Heart left ventricle (tissue), 16 donors: ENCODE measurements around the gene IMMP2L. TPM values are rescaled to one million over a fixed set of nuclear protein-coding genes. Genes with fewer than 3 reads are reported as not detected.

Experiments used
- ATAC-seq, 4 donors: fragments of 200-7000 bp; cut with Tn5 transposase; one replicate each; pipeline ENCODE4 v1.9.1; 2020 to 2022; ENCODE audit warnings: moderate library complexity in 4 of 4, mild to moderate bottlenecking in 3 of 4, moderate number of reproducible peaks in 1 of 4
- DNase-seq, 5 donors: peaks; one replicate each; pipeline ENCODE4 v3.0.0-alpha.2; 2020
- H3K27ac ChIP-seq, 12 donors: fragments of 200-600 bp; sonication (generic) in 4 of 12; one replicate each; pipeline versions ENCODE4 v1.5.0 to v1.8.0; 2016 to 2022; ENCODE audit warnings: mild to moderate bottlenecking in 2 of 12
- H3K27me3 ChIP-seq, 9 donors: fragments of 200-600 bp; sonication (generic) in 2 of 9; one replicate each; pipeline versions ENCODE4 v1.5.1 to v1.8.0; 2016 to 2022; ENCODE audit warnings: mild to moderate bottlenecking in 3 of 9
- H3K36me3 ChIP-seq, 9 donors: fragments of 200-600 bp; sonication (generic) in 2 of 9; one replicate each; pipeline versions ENCODE4 v1.5.0 to v1.8.0; 2018 to 2022; ENCODE audit warnings: mild to moderate bottlenecking in 2 of 9
- H3K4me1 ChIP-seq, 12 donors: fragments of 200-600 bp; sonication (generic) in 4 of 12; one replicate each; pipeline versions ENCODE4 v1.5.0 to v1.8.0; 2016 to 2022; ENCODE audit warnings: mild to moderate bottlenecking in 3 of 12
- H3K4me3 ChIP-seq, 12 donors: fragments of 200-600 bp; sonication (generic) in 4 of 12; one replicate each; pipeline versions ENCODE4 v1.5.0 to v1.8.0; 2017 to 2022; ENCODE audit warnings: mild to moderate bottlenecking in 9 of 12, moderate library complexity in 4 of 12
- H3K9me3 ChIP-seq, 12 donors: fragments of 200-600 bp; sonication (generic) in 4 of 12; one replicate each; pipeline versions ENCODE4 v1.5.0 to v1.8.0; 2016 to 2022; ENCODE audit warnings: mild to moderate bottlenecking in 1 of 12
- CTCF ChIP-seq, 12 donors: fragments of 200-600 bp; sonication (generic) in 4 of 12; IDR thresholded peaks; one replicate each; pipeline versions ENCODE4 v1.5.0 to v1.8.0; 2018 to 2022; ENCODE audit warnings: antibody characterized with exemption in 12 of 12, mild to moderate bottlenecking in 5 of 12
- POLR2A ChIP-seq, 2 donors: fragments of 450-650 bp; IDR thresholded peaks; one replicate each; pipeline ENCODE4 v1.6.1; 2017; ENCODE audit warnings: antibody characterized with exemption in 2 of 2, mild to moderate bottlenecking in 2 of 2, moderate library complexity in 2 of 2
- WGBS, 4 donors: extraction: QIAGEN DNeasy Blood & Tissue Kit in 2 of 4; methylation state at CpG; one replicate each; pipeline versions ENCODE4 v1.1.5 to v1.1.7; 2013 to 2018; 5-methylcytosine and 5-hydroxymethylcytosine counted together
- intact Hi-C, 10 donors: fragments of 100-400 bp; cut with DNase I; formaldehyde crosslinking; loops; one replicate each; pipeline versions ENCODE4 v1.11.1 to v1.14.2; 2022
- polyA plus RNA-seq, 2 donors: library from polyadenylated mRNA; stranded (reverse); fragments of 200-250 nt; gene quantifications; one replicate each; pipeline ENCODE4 v1.2.3, GENCODE V29; 2013
- total RNA-seq, 9 donors: library from RNA; depleted of rRNA in 2 of 9; stranded (reverse); fragments of >200 nt in 2 of 9; fragmentation: NEBNext Ultra II Directional in 3 of 9; extraction: Animal tissue kit (Norgen Biotek cat#: 25700) in 3 of 9; gene quantifications; one replicate each; pipeline versions ENCODE4 v1.1.0 to v1.2.4, GENCODE V29; 2016 to 2023
- donor health status: ischemic (EF 13 %, LVEDD 7.1; RV severe dilation, severe dysfunction).
- donor health status: healthy with polysubstance abuse.
- donor health status: DM: no; HTN: yes; CAD: no.
- donor health status: DM: no; HTN: no; CAD: no.
- donor health status: ischemic (EF 25% LVEDD 6.9; RV normal size, moderate dysfunction).
- donor health status: ischemic (EF 25% LVEDD 5.7; RV mildly dilated, moderate dysfunction).
- donor health status: healthy.
- donor health status: DM: yes; HTN: yes; CAD: no.
- donor health status: ischemic (EF 35%, LVEDD 5.7; RV mildly dilated, moderate dysfunction).
- donor health status: nonischemic (EF 11% LVEDD 7.7; RV severe dilation, severe dysfunction).
- donor health status: DM: yes; HTN: yes; CAD: no.
- donor health status: PGD.
- donor health status: ischemic (EF 29% LVEDD 5.4; RV normal size, mild dysfunction).
- donor health status: nonischemic (EF 23%, LVEDD 6.1; RV moderate dilation, normal function).

IMMP2L gene
- total and polyA plus RNA-seq, 11 donors = 5.1 to 17.2 (median 15.9) TPM

GRCh38 chr7:110988890-110989501 is 573.3 kb downstream of the IMMP2L start:
- intact Hi-C loops = loop anchor here in 1 of 10 donors (10.0 kb wide), 1 partner anchor 86 kb away; no protein-coding TSS in a partner anchor
- H3K9me3 ChIP-seq = no peaks in the 10 kb centered on the region
- H3K27ac ChIP-seq = no peak overlapping the region
- TF ChIP-seq POLR2A (IDR thresholded peaks at IDR 0.05) (no peak), CTCF (IDR thresholded peaks at IDR 0.05) (no peak)
- ATAC-seq (no peak), DNase-seq (no peak)
- H3K27me3 ChIP-seq = no peaks in the 10 kb centered on the region
- 82 to 91% (median 86%) methylated on average over 10 of the region's 10 CpGs for WGBS, 4 donors
- no peak overlapping the region for H3K4me3 ChIP-seq
- H3K36me3 ChIP-seq = no peaks in the 10 kb centered on the region
- peaks cover 0 to 21% (median 3%) of the 10 kb centered on the region in 12 donors for H3K4me1 ChIP-seq

GRCh38 chr7:110988348-110988747 is 573.9 kb downstream of the IMMP2L start:
- H3K27ac ChIP-seq = no peak overlapping the region
- TF ChIP-seq POLR2A (IDR thresholded peaks at IDR 0.05) = no peak
- TF ChIP-seq CTCF (IDR thresholded peaks at IDR 0.05) = no peak
- intact Hi-C loops = loop anchor here in 1 of 10 donors (10.0 kb wide), 1 partner anchor 86 kb away; no protein-coding TSS in a partner anchor
- H3K9me3 ChIP-seq = no peaks in the 10 kb centered on the region
- ATAC-seq (no peak), DNase-seq (no peak)
- 94 to 96% (median 95%) methylated on average over 2 of the region's 2 CpGs for WGBS, 4 donors
- no peaks in the 10 kb centered on the region for H3K36me3 ChIP-seq
- H3K4me1 ChIP-seq = peaks cover 0 to 17% (median 2%) of the 10 kb centered on the region in 12 donors
- no peaks in the 10 kb centered on the region for H3K27me3 ChIP-seq
- no peak overlapping the region for H3K4me3 ChIP-seq

DNA sequence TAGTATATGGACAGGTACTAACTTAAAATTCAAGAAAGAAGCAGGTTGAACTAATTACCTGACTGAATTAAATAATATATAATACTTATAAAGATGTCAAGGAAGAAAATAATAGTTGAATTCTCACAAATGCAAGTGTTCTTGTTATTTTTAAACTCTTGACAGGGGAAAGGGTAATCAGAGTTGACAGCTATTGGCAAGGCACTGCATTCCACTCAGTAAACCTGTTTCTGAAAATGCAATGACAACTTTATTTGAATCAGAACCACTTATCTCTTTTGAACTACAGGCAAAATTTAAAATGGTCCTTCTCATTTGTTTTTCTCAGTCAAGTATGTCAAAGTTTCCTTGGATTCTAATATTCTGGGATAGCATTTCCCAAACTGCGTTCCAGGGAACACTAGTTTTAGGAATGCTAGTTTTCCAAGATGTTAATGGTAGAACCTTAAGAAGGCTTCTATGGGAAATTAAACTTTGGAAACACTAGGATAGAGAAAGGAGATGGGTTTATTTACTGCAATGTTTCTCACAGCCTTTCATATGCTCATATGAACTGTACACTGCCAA is 575.1 kb downstream of the IMMP2L start:
- no peaks in the 10 kb centered on the region for H3K36me3 ChIP-seq
- no peaks in the 10 kb centered on the region for H3K9me3 ChIP-seq
- peak overlapping the region in 5 of 12 donors; percentile 3 to 39 (median 13) for H3K27ac ChIP-seq
- peaks cover 0 to 13% (median 2%) of the 10 kb centered on the region in 12 donors for H3K4me1 ChIP-seq
- DNase-seq (no peak), ATAC-seq (peak; percentile 55 to 70 (median 58))
- TF ChIP-seq CTCF (IDR thresholded peaks at IDR 0.05) (no peak), POLR2A (IDR thresholded peaks at IDR 0.05) (no peak)
- intact Hi-C loops = loop anchor here in 1 of 10 donors (10.0 kb wide), 1 partner anchor 88 kb away; no protein-coding TSS in a partner anchor
- H3K27me3 ChIP-seq = no peaks in the 10 kb centered on the region
- H3K4me3 ChIP-seq = no peak overlapping the region
- WGBS, 4 donors = 56 to 69% (median 61%) methylated on average over 1 of the region's 1 CpG

DNA sequence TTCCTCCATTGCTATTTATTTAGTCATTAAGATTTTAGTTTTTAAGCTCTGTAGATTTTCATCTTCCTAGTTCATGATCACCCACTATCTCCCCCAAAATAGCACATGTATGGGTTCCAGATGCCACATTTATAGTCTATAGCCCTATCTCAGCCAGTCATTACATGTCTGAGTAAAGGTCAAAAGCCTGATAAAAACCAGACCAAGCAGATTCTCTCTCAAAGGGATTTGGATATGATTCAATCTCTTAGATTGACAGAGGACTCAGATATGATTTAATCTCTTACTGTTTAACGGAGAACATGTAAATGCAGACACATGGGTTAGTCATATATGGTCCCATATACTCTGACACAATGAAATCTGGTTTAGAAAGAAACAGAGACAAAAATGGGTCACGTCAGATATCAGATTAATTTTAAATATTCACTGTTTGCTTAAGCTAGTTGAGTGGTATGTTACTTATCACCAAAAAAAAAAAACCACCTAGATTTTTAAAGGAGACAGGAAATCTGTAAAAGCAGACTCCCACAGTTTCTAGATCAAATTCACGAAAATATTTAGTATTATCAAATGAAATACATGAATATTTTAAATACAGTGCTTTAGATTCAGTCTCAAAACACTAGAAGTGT is 578.4 kb downstream of the IMMP2L start:
- H3K36me3 ChIP-seq = no peaks in the 10 kb centered on the region
- no peaks in the 10 kb centered on the region for H3K27me3 ChIP-seq
- H3K9me3 ChIP-seq = no peaks in the 10 kb centered on the region
- no peak overlapping the region for H3K4me3 ChIP-seq
- H3K27ac ChIP-seq = no peak overlapping the region
- TF ChIP-seq CTCF (IDR thresholded peaks at IDR 0.05) (no peak), POLR2A (IDR thresholded peaks at IDR 0.05) (no peak)
- H3K4me1 ChIP-seq = peaks cover 0 to 15% (median 2%) of the 10 kb centered on the region in 12 donors
- DNase-seq = no peak
- 53 to 57% (median 53%) methylated on average over 3 of the region's 3 CpGs for WGBS, 4 donors
- peak in 1 of 4 donors; percentile 18 for ATAC-seq
- intact Hi-C loops = loop anchor here in 1 of 10 donors (10.0 kb wide), 1 partner anchor 91 kb away; no protein-coding TSS in a partner anchor
